Measurements from ENCODE around the gene ZMAT3. TPM values are rescaled to one million over a fixed set of nuclear protein-coding genes. Genes with fewer than 3 reads are reported as not detected.

The ZMAT3 gene
- total and polyA plus RNA-seq, 2 of the 4 experiments (the other 2 are of a cell fraction), result 11.7 to 14.3 TPM

DNA sequence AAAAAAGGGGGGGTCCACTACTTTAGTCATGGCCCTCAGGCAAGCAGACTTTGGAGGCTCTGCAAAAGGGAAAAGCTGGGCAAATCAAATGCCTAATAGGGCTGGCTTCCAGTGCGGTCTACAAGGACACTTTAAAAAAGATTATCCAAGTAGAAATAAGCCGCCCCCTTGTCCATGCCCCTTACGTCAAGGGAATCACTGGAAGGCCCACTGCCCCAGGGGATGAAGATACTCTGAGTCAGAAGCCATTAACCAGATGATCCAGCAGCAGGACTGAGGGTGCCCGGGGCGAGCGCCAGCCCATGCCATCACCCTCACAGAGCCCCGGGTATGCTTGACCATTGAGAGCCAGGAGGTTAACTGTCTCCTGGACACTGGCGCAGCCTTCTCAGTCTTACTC is 15.3 kb downstream of the ZMAT3 start:
- H4K91ac ChIP-seq (ENCODE audit: insufficient read depth, low read depth, low read length), result no peak overlapping the region
- dilution Hi-C loops (cut with HindIII; ENCODE audit: low sequenced_read_pairs, unreplicated experiment) (no loop called here), in situ Hi-C loops (cut with MboI; ENCODE audit: low sequenced_read_pairs) (no loop called here), intact Hi-C loops (cut with micrococcal nuclease) (no loop called here)
- ATAC-seq (ENCODE audit: low read depth) (no peak), DNase-seq (no peak)
- H2BK15ac ChIP-seq (ENCODE audit: low read depth, low read length), result no peak overlapping the region
- peaks cover 12% of the 10 kb centered on the region for H3K36me3 ChIP-seq (ENCODE audit: control insufficient read depth, insufficient read depth, low read length)
- 0 out of 2 replicates have a peak, but pooled peaks cover 2% of the 10 kb centered on the region for H3K9me1 ChIP-seq (ENCODE audit: insufficient read depth, low read length)
- H2AK9ac ChIP-seq (replicated peaks; ENCODE audit: low read depth, low read length, poor library complexity), result no peak overlapping the region
- no peak overlapping the region for H2BK120ac ChIP-seq (ENCODE audit: low read depth, low read length)
- no peak overlapping the region for H2AK5ac ChIP-seq (ENCODE audit: low read depth, low read length)
- no peak overlapping the region for H3K27ac ChIP-seq (ENCODE audit: insufficient read depth, low read length)
- H2BK5ac ChIP-seq (ENCODE audit: low read depth, low read length, poor library complexity, severe bottlenecking), result no peak overlapping the region
- WGBS, 2 experiments (ENCODE audit: extremely low coverage in 2 of 2, insufficient read length in 1 of 2), result no CpG with 5 or more reads among the region's 8 CpGs
- no peak overlapping the region for H4K5ac ChIP-seq (ENCODE audit: low read depth, low read length)
- H4K20me1 ChIP-seq (ENCODE audit: insufficient read depth, low read length), result peaks cover 31% of the 10 kb centered on the region
- no peak overlapping the region for H3K9ac ChIP-seq (ENCODE audit: low read depth, low read length)
- ChIA-PET CTCF (no interaction called here), POLR2A (ENCODE audit: unreplicated experiment) (no interaction called here)
- no peak overlapping the region for H2AFZ ChIP-seq (replicated peaks; ENCODE audit: low read length, poor library complexity)
- H3K4me2 ChIP-seq (ENCODE audit: low read depth, low read length), result no peak overlapping the region
- no peak overlapping the region for H3K56ac ChIP-seq (ENCODE audit: extremely low read depth, insufficient read depth, low read length)
- H3K14ac ChIP-seq (replicated peaks; ENCODE audit: low read depth, low read length), result no peak overlapping the region
- no peaks in the 10 kb centered on the region for H3K4me1 ChIP-seq (ENCODE audit: control insufficient read depth, insufficient read depth, low read length)
- H3K23ac ChIP-seq (ENCODE audit: low read depth, low read length), result no peak overlapping the region
- BruUV-seq (replicated peaks), result no TSS peak
- no peak for TF ChIP-seq RCOR1 (IDR thresholded peaks at IDR 0.05; ENCODE audit: insufficient replicate concordance, low read length)
- TF ChIP-seq BHLHE40 (IDR thresholded peaks at IDR 0.05; ENCODE audit: low read depth, low read length), result no peak
- TF ChIP-seq RFX5 (IDR thresholded peaks at IDR 0.05; ENCODE audit: low read depth, low read length), result no peak
- no peak for TF ChIP-seq NFE2L2 (IDR thresholded peaks at IDR 0.05; ENCODE audit: low read depth, low read length)
- TF ChIP-seq CEBPB (IDR thresholded peaks at IDR 0.05; ENCODE audit: low read depth, low read length), result no peak
- TF ChIP-seq, protein P1, sequence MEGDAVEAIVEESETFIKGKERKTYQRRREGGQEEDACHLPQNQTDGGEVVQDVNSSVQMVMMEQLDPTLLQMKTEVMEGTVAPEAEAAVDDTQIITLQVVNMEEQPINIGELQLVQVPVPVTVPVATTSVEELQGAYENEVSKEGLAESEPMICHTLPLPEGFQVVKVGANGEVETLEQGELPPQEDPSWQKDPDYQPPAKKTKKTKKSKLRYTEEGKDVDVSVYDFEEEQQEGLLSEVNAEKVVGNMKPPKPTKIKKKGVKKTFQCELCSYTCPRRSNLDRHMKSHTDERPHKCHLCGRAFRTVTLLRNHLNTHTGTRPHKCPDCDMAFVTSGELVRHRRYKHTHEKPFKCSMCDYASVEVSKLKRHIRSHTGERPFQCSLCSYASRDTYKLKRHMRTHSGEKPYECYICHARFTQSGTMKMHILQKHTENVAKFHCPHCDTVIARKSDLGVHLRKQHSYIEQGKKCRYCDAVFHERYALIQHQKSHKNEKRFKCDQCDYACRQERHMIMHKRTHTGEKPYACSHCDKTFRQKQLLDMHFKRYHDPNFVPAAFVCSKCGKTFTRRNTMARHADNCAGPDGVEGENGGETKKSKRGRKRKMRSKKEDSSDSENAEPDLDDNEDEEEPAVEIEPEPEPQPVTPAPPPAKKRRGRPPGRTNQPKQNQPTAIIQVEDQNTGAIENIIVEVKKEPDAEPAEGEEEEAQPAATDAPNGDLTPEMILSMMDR (conservative IDR thresholded peaks at IDR 0.05; ENCODE audit: low read depth, low read length), result no peak
- TF ChIP-seq MXI1 (IDR thresholded peaks at IDR 0.05; ENCODE audit: borderline replicate concordance, low read depth, low read length), result no peak
- TF ChIP-seq MAZ (IDR thresholded peaks at IDR 0.05; ENCODE audit: borderline replicate concordance, low read depth, low read length), result no peak
- no peak for TF ChIP-seq FOS (IDR thresholded peaks at IDR 0.05; ENCODE audit: low read depth, low read length)
- TF ChIP-seq MAFK (IDR thresholded peaks at IDR 0.05; ENCODE audit: low read depth, low read length), result no peak
- TF ChIP-seq, protein P2, sequence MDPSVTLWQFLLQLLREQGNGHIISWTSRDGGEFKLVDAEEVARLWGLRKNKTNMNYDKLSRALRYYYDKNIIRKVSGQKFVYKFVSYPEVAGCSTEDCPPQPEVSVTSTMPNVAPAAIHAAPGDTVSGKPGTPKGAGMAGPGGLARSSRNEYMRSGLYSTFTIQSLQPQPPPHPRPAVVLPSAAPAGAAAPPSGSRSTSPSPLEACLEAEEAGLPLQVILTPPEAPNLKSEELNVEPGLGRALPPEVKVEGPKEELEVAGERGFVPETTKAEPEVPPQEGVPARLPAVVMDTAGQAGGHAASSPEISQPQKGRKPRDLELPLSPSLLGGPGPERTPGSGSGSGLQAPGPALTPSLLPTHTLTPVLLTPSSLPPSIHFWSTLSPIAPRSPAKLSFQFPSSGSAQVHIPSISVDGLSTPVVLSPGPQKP (IDR thresholded peaks at IDR 0.05; ENCODE audit: borderline replicate concordance, low read depth, low read length), result no peak
- no peak for TF ChIP-seq POLR2A (IDR thresholded peaks at IDR 0.05; ENCODE audit: low read depth, low read length)
- TF ChIP-seq SMC3 (IDR thresholded peaks at IDR 0.05; ENCODE audit: low read depth, low read length), result no peak
- TF ChIP-seq RAD21 (IDR thresholded peaks at IDR 0.05; ENCODE audit: low read length), result no peak
- no peak for TF ChIP-seq CHD1 (IDR thresholded peaks at IDR 0.05; ENCODE audit: low read depth, low read length)
- TF ChIP-seq, protein P3, sequence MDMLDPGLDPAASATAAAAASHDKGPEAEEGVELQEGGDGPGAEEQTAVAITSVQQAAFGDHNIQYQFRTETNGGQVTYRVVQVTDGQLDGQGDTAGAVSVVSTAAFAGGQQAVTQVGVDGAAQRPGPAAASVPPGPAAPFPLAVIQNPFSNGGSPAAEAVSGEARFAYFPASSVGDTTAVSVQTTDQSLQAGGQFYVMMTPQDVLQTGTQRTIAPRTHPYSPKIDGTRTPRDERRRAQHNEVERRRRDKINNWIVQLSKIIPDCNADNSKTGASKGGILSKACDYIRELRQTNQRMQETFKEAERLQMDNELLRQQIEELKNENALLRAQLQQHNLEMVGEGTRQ (IDR thresholded peaks at IDR 0.05; ENCODE audit: low read depth, low read length), result no peak
- H3K9me3 ChIP-seq (ENCODE audit: control insufficient read depth, insufficient read depth, low read length), result no peaks in the 10 kb centered on the region
- no peak overlapping the region for H4K8ac ChIP-seq (ENCODE audit: low read depth in 2 of 2, low read length in 2 of 2)
- no peak overlapping the region for H3K4ac ChIP-seq (ENCODE audit: low read depth, low read length)
- no peak overlapping the region for H3K4me3 ChIP-seq (ENCODE audit: insufficient read depth, low read depth, low read length)
- no peaks in the 10 kb centered on the region for H3K27me3 ChIP-seq (ENCODE audit: control insufficient read depth, insufficient read depth, low read length)
- no peak overlapping the region for H2BK20ac ChIP-seq (ENCODE audit: low read depth, low read length)
- no peak overlapping the region for H3K18ac ChIP-seq (ENCODE audit: low read depth, low read length)
- peaks cover 0 to 37% of the 10 kb centered on the region in 2 experiments; a peak in 3 of 4 replicates for H3K79me1 ChIP-seq (ENCODE audit: low read depth in 1 of 2, low read length in 2 of 2)

Data from IMR-90 (cell line).